ENCODE measurements around the gene SIVA1. TPM values are rescaled to one million over a fixed set of nuclear protein-coding genes. Genes with fewer than 3 reads are reported as not detected.

SIVA1 gene
- total and polyA plus RNA-seq, 2 donors (not counting 1 experiment from before 2014, with no cell fraction given), result 50.7 to 123 TPM

DNA sequence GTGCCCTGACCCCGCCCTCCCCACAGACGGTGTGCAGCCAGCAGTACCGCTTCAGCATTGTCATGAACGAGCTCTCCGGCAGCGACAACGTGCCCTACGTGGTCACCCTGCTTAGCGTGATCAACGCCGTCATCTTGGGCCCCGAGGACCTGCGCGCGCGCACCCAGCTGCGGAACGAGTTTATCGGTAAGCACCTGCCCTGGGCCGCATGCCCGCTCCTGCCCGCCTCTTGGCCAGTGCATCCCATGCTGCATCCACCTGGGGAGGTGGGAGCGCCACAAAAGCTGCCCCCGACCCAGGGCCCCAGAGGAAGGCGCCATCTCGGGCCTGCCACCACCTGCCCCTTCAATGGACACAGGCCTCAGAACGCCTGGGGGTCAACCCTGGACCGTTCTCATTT is 49.7 kb upstream of the SIVA1 start:
- Mint-ChIP-seq H3K9me3 (ENCODE audit: insufficient read depth) (no peaks in the 10 kb centered on the region), H3K4me3 (no peak overlapping the region), H3K27ac (no peak overlapping the region), H3K4me1 (peaks cover 6% of the 10 kb centered on the region), H3K27me3 (no peaks in the 10 kb centered on the region)
- no peak for ATAC-seq (ENCODE audit: low read depth)
- DNase-seq, result no peak
- H3K36me3 ChIP-seq (replicated peaks in 1 of 2; ENCODE audit: control extremely low read depth in 1 of 2, control insufficient read depth in 1 of 2, extremely low read depth in 1 of 2, insufficient read depth in 2 of 2, low read length in 1 of 2), result peaks cover 0 to 29% of the 10 kb centered on the region in 2 experiments
- no peak overlapping the region for H2AFZ ChIP-seq (ENCODE audit: insufficient read depth, low read depth, low read length, poor library complexity, severe bottlenecking)
- 97% methylated on average over 28 of the region's 28 CpGs for WGBS (ENCODE audit: insufficient coverage)
- POLR2A ChIA-PET, result no interaction called here
- no peak overlapping the region for H3K4me2 ChIP-seq (replicated peaks; ENCODE audit: low read depth, low read length, poor library complexity, severe bottlenecking)
- peaks cover 6% of the 10 kb centered on the region for H3K79me2 ChIP-seq (ENCODE audit: control insufficient read depth, insufficient read depth, low read length)
- no peaks in the 10 kb centered on the region for H3K27me3 ChIP-seq (replicated peaks in 1 of 4; ENCODE audit: control extremely low read depth in 1 of 4, control insufficient read depth in 3 of 4, insufficient read depth in 4 of 4, low read length in 3 of 4)
- H4K20me1 ChIP-seq (ENCODE audit: control insufficient read depth, insufficient read depth, low read length, poor library complexity, severe bottlenecking), result peaks cover 27% of the 10 kb centered on the region
- no peak overlapping the region for H3K9ac ChIP-seq (ENCODE audit: low read length)
- H3K9me3 ChIP-seq (ENCODE audit: control extremely low read depth in 1 of 3, control insufficient read depth in 2 of 3, insufficient read depth in 1 of 3, low read length in 2 of 3), result no peaks in the 10 kb centered on the region
- H3K4me3 ChIP-seq (ENCODE audit: control extremely low read depth in 1 of 5, extremely low read depth in 1 of 5, insufficient read depth in 1 of 5, low read depth in 2 of 5, low read length in 4 of 5), result no peak overlapping the region
- no peak for TF ChIP-seq CTCF (IDR thresholded peaks at IDR 0.05)
- no peak for TF ChIP-seq EZH2 (IDR thresholded peaks at IDR 0.05; ENCODE audit: borderline replicate concordance, insufficient read depth, low read depth, low read length, poor library complexity, severe bottlenecking)
- intact Hi-C loops (cut with micrococcal nuclease), result no loop called here
- CTCF ChIA-PET, result interaction anchor here (1.1 kb wide), 1 partner anchor 8 kb away, joined by 5 read pairs; no protein-coding TSS in a partner anchor
- H3K4me1 ChIP-seq (ENCODE audit: control insufficient read depth in 2 of 2, insufficient read depth in 2 of 2, low read length in 2 of 2), result peaks cover 0 to 3% of the 10 kb centered on the region in 2 donors
- no peak overlapping the region for H3K27ac ChIP-seq (ENCODE audit: low read length in 2 of 2)

DNA sequence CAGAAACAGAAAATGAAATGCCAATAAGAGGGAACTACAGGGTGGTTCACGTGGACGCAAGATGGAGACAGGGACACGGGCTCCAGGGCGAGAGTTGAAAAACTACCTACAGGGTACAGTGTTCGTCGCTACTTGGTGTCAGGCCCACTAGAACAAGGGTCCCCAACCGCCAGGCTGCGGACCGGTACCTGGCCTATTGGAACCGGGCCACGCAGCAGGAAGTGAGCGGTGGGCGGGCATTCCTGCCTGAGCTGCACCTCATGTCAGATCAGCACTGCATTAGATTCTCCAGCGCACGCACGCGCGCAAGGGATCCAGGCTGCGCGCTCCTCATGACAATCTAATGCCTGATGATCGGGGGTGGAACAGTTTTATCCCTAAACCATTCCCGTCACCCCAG is 48.7 kb upstream of the SIVA1 start:
- intact Hi-C loops (cut with micrococcal nuclease), result no loop called here
- ChIA-PET POLR2A (no interaction called here), CTCF (interaction anchor here (1.1 kb wide), 1 partner anchor 9 kb away, joined by 5 read pairs; no protein-coding TSS in a partner anchor)
- Histone ChIP-seq H3K4me2 (replicated peaks; ENCODE audit: low read depth, low read length, poor library complexity, severe bottlenecking) (no peak overlapping the region), H3K9ac (ENCODE audit: low read length) (no peak overlapping the region), H3K4me3 (ENCODE audit: control extremely low read depth in 1 of 5, extremely low read depth in 1 of 5, insufficient read depth in 1 of 5, low read depth in 2 of 5, low read length in 4 of 5) (no peak overlapping the region), H3K27me3 (replicated peaks in 1 of 4; ENCODE audit: control extremely low read depth in 1 of 4, control insufficient read depth in 3 of 4, insufficient read depth in 4 of 4, low read length in 3 of 4) (no peaks in the 10 kb centered on the region), H3K79me2 (ENCODE audit: control insufficient read depth, insufficient read depth, low read length) (peaks cover 3% of the 10 kb centered on the region), H3K36me3 (replicated peaks in 1 of 2; ENCODE audit: control extremely low read depth in 1 of 2, control insufficient read depth in 1 of 2, extremely low read depth in 1 of 2, insufficient read depth in 2 of 2, low read length in 1 of 2) (peaks cover 0 to 29% of the 10 kb centered on the region in 2 experiments), H3K4me1 (ENCODE audit: control insufficient read depth in 2 of 2, insufficient read depth in 2 of 2, low read length in 2 of 2) (peaks cover 7 to 12% of the 10 kb centered on the region in 2 donors), H4K20me1 (ENCODE audit: control insufficient read depth, insufficient read depth, low read length, poor library complexity, severe bottlenecking) (peaks cover 18% of the 10 kb centered on the region), H3K9me3 (ENCODE audit: control extremely low read depth in 1 of 3, control insufficient read depth in 2 of 3, insufficient read depth in 1 of 3, low read length in 2 of 3) (no peaks in the 10 kb centered on the region), H2AFZ (ENCODE audit: insufficient read depth, low read depth, low read length, poor library complexity, severe bottlenecking) (no peak overlapping the region), H3K27ac (ENCODE audit: low read length in 2 of 2) (no peak overlapping the region)
- WGBS (ENCODE audit: insufficient coverage), result 98% methylated on average over 22 of the region's 22 CpGs
- ATAC-seq (ENCODE audit: low read depth) (no peak), DNase-seq (no peak)
- H3K27me3 Mint-ChIP-seq, result no peaks in the 10 kb centered on the region
- H3K27ac Mint-ChIP-seq, result no peak overlapping the region
- no peak overlapping the region for H3K4me3 Mint-ChIP-seq
- no peaks in the 10 kb centered on the region for H3K9me3 Mint-ChIP-seq (ENCODE audit: insufficient read depth)
- no peak for TF ChIP-seq CTCF (IDR thresholded peaks at IDR 0.05)
- no peak for TF ChIP-seq EZH2 (IDR thresholded peaks at IDR 0.05; ENCODE audit: borderline replicate concordance, insufficient read depth, low read depth, low read length, poor library complexity, severe bottlenecking)
- peaks cover 6% of the 10 kb centered on the region for H3K4me1 Mint-ChIP-seq
